K562 (cell line): ENCODE data around the gene KISS1. TPM values are rescaled to one million over a fixed set of nuclear protein-coding genes. Genes with fewer than 3 reads are reported as not detected.
A peak's percentile ranks its signal among the peaks of the same experiment; 100 is the strongest.

Experiments
- CBX5 ChIP-seq: IDR thresholded peaks from 2 replicates; pipeline ENCODE4 v1.6.1; 2014; ENCODE audit warnings: low read depth, borderline replicate concordance
- DIDO1 ChIP-seq: fragments of 450-650 bp; IDR thresholded peaks from 2 replicates; pipeline ENCODE4 v1.6.1; 2016; ENCODE audit warnings: low read depth, missing biosample characterization, missing genetic modification characterization
- ESRRA ChIP-seq: fragments of 450-650 bp; IDR thresholded peaks from 2 replicates; pipeline ENCODE4 v1.6.1; 2014; ENCODE audit warnings: low read depth, mild to moderate bottlenecking, moderate library complexity, borderline replicate concordance
- ETV5 ChIP-seq: sonication (generic); formaldehyde crosslinking; IDR thresholded peaks from 2 replicates; pipeline ENCODE4 v1.4.0; 2020; ENCODE audit warnings: low read depth, mild to moderate bottlenecking, missing genetic modification reagents
- FOXA3 ChIP-seq, 2 experiments: fragments of 450-650 bp in 1 of 2; sonication (generic) in 1 of 2; formaldehyde crosslinking; IDR thresholded peaks in 1 of 2; conservative IDR thresholded peaks in 1 of 2; 2 replicates each; pipeline versions ENCODE4 v1.4.0 to v1.8.0; 2020 to 2022; ENCODE audit warnings: mild to moderate bottlenecking in 2 of 2, missing genetic modification reagents in 1 of 2
- FOXK1 ChIP-seq: sonication (generic); formaldehyde crosslinking; IDR thresholded peaks from 2 replicates; pipeline ENCODE4 v1.8.0; 2022; ENCODE audit warnings: missing genetic modification reagents, mild to moderate bottlenecking, borderline replicate concordance
- HNRNPK ChIP-seq: fragments of 200-400 bp; formaldehyde crosslinking; IDR thresholded peaks from one replicate; pipeline ENCODE4 v1.6.1; 2018; ENCODE audit warnings: mild to moderate bottlenecking, low read depth, low read length; ENCODE audit not compliant: poor library complexity, severe bottlenecking
- MEF2A ChIP-seq: IDR thresholded peaks from 2 replicates; pipeline ENCODE4 v1.6.1; 2011; ENCODE audit warnings: low read depth, mild to moderate bottlenecking, low read length, moderate library complexity; ENCODE audit not compliant: control insufficient read depth
- NEUROD1 ChIP-seq: fragments of 150-350 bp; IDR thresholded peaks from 2 replicates; pipeline ENCODE4 v1.6.1; 2014; ENCODE audit warnings: borderline replicate concordance, low read length, low read depth; ENCODE audit not compliant: partially characterized antibody
- NFXL1 ChIP-seq: fragments of 450-650 bp; formaldehyde crosslinking; IDR thresholded peaks from 2 replicates; pipeline ENCODE4 v1.4.0; 2021; ENCODE audit warnings: mild to moderate bottlenecking
- RBBP5 ChIP-seq: fragments of 200-600 bp; sonication (generic); IDR thresholded peaks from 2 replicates; pipeline ENCODE4 v1.6.1; 2012; ENCODE audit warnings: borderline replicate concordance, mild to moderate bottlenecking, low read length, control low read depth, inconsistent platforms; ENCODE audit not compliant: insufficient read depth, poor library complexity, severe bottlenecking
- RBM17 ChIP-seq: fragments of 200-400 bp; formaldehyde crosslinking; IDR thresholded peaks from 2 replicates; pipeline ENCODE4 v1.6.1; 2017; ENCODE audit warnings: low read depth, mild to moderate bottlenecking, low read length, borderline replicate concordance
- RBM22 ChIP-seq: fragments of 200-400 bp; formaldehyde crosslinking; IDR thresholded peaks from 2 replicates; pipeline ENCODE4 v1.6.1; 2018; ENCODE audit warnings: low read length, low read depth; ENCODE audit not compliant: poor library complexity, severe bottlenecking
- SAFB ChIP-seq: fragments of 200-400 bp; formaldehyde crosslinking; IDR thresholded peaks from 2 replicates; pipeline ENCODE4 v1.6.1; 2017; ENCODE audit warnings: low read depth, low read length, borderline replicate concordance
- SMARCE1 ChIP-seq: fragments of 450-650 bp; IDR thresholded peaks from 2 replicates; pipeline ENCODE4 v1.7.1; 2016; ENCODE audit warnings: mild to moderate bottlenecking
- STAT5B ChIP-seq: fragments of 250-450 bp; sonication (Bioruptor Pico); IDR thresholded peaks from 2 replicates; pipeline ENCODE4 v1.8.0; 2021; ENCODE audit warnings: mild to moderate bottlenecking, inconsistent platforms
- TCF7 ChIP-seq: sonication (generic); IDR thresholded peaks from 2 replicates; pipeline ENCODE4 v1.6.1; 2016; ENCODE audit warnings: antibody characterized with exemption, borderline replicate concordance
- TCFL5 ChIP-seq: fragments of 250-450 bp; sonication (Bioruptor Pico); conservative IDR thresholded peaks from 2 replicates; pipeline ENCODE4 v1.6.1; 2021; ENCODE audit warnings: mild to moderate bottlenecking, moderate library complexity, matching md5 sums
- TOE1 ChIP-seq, 2 experiments: fragments of 450-650 bp in 1 of 2; sonication (generic) in 1 of 2; formaldehyde crosslinking in 1 of 2; IDR thresholded peaks; 2 replicates each; pipeline versions ENCODE4 v1.7.1 to v1.8.0; 2016 to 2022; ENCODE audit warnings: borderline replicate concordance in 2 of 2, mild to moderate bottlenecking in 2 of 2, antibody characterized with exemption in 1 of 2, inconsistent platforms in 1 of 2, low read depth in 1 of 2, missing genetic modification reagents in 1 of 2, moderate library complexity in 1 of 2
- ZNF224 ChIP-seq: sonication (generic); formaldehyde crosslinking; IDR thresholded peaks from 2 replicates; pipeline ENCODE4 v1.8.0; 2022; ENCODE audit warnings: mild to moderate bottlenecking, missing genetic modification reagents
- ZNF583 ChIP-seq: fragments of 250-450 bp; sonication (Bioruptor Pico); IDR thresholded peaks from 2 replicates; pipeline ENCODE4 v1.4.0; 2020
- ZNF778 ChIP-seq: fragments of 450-650 bp; formaldehyde crosslinking; IDR thresholded peaks from 2 replicates; pipeline ENCODE4 v1.4.0; 2020; ENCODE audit warnings: mild to moderate bottlenecking, moderate library complexity
- polyA plus RNA-seq, 8 experiments: library from polyadenylated mRNA; depleted of rRNA in 4 of 8; stranded (reverse) in 5 of 8; unstranded in 3 of 8; fragments of >200 nt; fragmentation: Nextera tagmentation in 2 of 8; fragmentation: Illumina TruSeq in 1 of 8; extraction: Ambion mirVana in 2 of 8; extraction: Trizol in 1 of 8; gene quantifications; 2 replicates each; pipeline versions ENCODE4 v1.2.1 to v1.2.3, GENCODE V29; 2011 to 2014; ENCODE audit warnings: inconsistent platforms in 1 of 8, missing spikeins in 1 of 8
- total RNA-seq, 7 experiments: library from RNA; depleted of rRNA in 6 of 7; stranded (reverse); fragments of >200 nt in 6 of 7; fragmentation: Illumina TruSeq in 2 of 7; extraction: Trizol in 2 of 7; gene quantifications; 2 replicates each; pipeline versions ENCODE4 v1.2.1 to v1.2.3, GENCODE V29; 2011 to 2021; ENCODE audit warnings: low replicate concordance in 1 of 7
- TF ChIP-seq, protein P1 (sequence below): fragments of 250-450 bp; sonication (Bioruptor Pico); IDR thresholded peaks from 2 replicates; pipeline ENCODE4 v1.8.0; 2022; ENCODE audit warnings: inconsistent platforms, mild to moderate bottlenecking, moderate library complexity, borderline replicate concordance
- TF ChIP-seq, protein P2 (sequence below): fragments of 450-650 bp; IDR thresholded peaks from 2 replicates; pipeline ENCODE4 v1.6.1; 2016; ENCODE audit warnings: antibody characterized with exemption
- TF ChIP-seq, protein P3 (sequence below): fragments of 250-450 bp; sonication (Bioruptor Pico); IDR thresholded peaks from 2 replicates; pipeline ENCODE4 v1.8.0; 2021; ENCODE audit warnings: mild to moderate bottlenecking, moderate library complexity

Gene KISS1
- total and polyA plus RNA-seq, 9 of the 15 experiments (the other 6 are each of a cell fraction or from before 2014, with no cell fraction given) = 0.31 TPM; not detected in 8

DNA sequence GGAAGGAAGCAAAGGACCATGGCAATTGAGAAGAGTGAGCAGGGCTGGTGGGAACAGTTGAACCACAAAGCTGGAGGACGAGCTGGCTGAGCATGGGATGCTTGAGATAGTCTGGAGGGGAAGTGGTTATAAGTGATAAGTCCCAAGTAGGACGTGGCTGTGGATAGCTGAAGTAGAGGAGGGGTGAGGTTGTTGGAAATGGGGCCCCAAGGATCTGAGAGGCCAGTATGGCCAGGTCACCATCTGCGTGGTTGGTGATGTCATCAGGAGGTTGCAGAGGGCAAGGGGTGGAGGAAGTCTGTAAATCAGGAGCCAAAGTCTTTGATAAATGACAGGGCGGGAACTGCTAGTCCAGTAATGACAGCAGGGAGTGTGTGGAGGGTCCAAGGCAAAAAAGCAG is 19.2 kb downstream of the KISS1 start (continued):
- no peak for TF ChIP-seq TOE1 (IDR thresholded peaks at IDR 0.05; ENCODE audit: borderline replicate concordance)
- no peak for TF ChIP-seq TOE1 (CRISPR knock-in tag; IDR thresholded peaks at IDR 0.05; ENCODE audit: borderline replicate concordance, low read depth)
- no peak for TF ChIP-seq CBX5
- TF ChIP-seq TCF7 = peak; percentile 98
- TF ChIP-seq FOXK1 (CRISPR knock-in tag) = 0 out of 2 replicates have a peak, but pooled peaks have one; percentile 64
- TF ChIP-seq, protein P1, sequence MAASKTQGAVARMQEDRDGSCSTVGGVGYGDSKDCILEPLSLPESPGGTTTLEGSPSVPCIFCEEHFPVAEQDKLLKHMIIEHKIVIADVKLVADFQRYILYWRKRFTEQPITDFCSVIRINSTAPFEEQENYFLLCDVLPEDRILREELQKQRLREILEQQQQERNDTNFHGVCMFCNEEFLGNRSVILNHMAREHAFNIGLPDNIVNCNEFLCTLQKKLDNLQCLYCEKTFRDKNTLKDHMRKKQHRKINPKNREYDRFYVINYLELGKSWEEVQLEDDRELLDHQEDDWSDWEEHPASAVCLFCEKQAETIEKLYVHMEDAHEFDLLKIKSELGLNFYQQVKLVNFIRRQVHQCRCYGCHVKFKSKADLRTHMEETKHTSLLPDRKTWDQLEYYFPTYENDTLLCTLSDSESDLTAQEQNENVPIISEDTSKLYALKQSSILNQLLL = no peak
- TF ChIP-seq FOXA3 (CRISPR knock-in tag; conservative IDR thresholded peaks at IDR 0.05 in 1 of 2, IDR thresholded peaks at IDR 0.05 in 1 of 2) = no peak
- TF ChIP-seq STAT5B (CRISPR knock-in tag) = no peak
- TF ChIP-seq ESRRA = peak; percentile 27; the same call in 1 of the 2 replicates
- TF ChIP-seq SAFB = no peak
- TF ChIP-seq NEUROD1 = no peak
- 0 out of 2 replicates have a peak, but pooled peaks have one; percentile 22 for TF ChIP-seq ZNF583 (CRISPR knock-in tag)
- TF ChIP-seq ZNF224 (CRISPR knock-in tag) = no peak
- TF ChIP-seq RBBP5 = no peak
- no peak for TF ChIP-seq ZNF778 (CRISPR knock-in tag)
- no peak for TF ChIP-seq RBM22
- no peak for TF ChIP-seq TCFL5
- TF ChIP-seq NFXL1 (CRISPR knock-in tag) = no peak
- TF ChIP-seq, protein P2, sequence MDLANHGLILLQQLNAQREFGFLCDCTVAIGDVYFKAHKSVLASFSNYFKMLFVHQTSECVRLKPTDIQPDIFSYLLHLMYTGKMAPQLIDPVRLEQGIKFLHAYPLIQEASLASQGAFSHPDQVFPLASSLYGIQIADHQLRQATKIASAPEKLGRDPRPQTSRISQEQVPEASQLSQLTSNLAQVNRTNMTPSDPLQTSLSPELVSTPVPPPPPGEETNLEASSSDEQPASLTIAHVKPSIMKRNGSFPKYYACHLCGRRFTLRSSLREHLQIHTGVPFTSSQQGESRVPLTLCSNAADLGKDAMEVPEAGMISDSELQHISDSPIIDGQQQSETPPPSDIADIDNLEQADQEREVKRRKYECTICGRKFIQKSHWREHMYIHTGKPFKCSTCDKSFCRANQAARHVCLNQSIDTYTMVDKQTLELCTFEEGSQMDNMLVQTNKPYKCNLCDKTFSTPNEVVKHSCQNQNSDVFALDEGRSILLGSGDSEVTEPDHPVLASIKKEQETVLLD = no peak
- peak; percentile 61; the same call in 1 of the 2 replicates for TF ChIP-seq SMARCE1
- TF ChIP-seq DIDO1 = no peak
- TF ChIP-seq ETV5 = peak; percentile 87
- TF ChIP-seq HNRNPK = no peak
- TF ChIP-seq, protein P3, sequence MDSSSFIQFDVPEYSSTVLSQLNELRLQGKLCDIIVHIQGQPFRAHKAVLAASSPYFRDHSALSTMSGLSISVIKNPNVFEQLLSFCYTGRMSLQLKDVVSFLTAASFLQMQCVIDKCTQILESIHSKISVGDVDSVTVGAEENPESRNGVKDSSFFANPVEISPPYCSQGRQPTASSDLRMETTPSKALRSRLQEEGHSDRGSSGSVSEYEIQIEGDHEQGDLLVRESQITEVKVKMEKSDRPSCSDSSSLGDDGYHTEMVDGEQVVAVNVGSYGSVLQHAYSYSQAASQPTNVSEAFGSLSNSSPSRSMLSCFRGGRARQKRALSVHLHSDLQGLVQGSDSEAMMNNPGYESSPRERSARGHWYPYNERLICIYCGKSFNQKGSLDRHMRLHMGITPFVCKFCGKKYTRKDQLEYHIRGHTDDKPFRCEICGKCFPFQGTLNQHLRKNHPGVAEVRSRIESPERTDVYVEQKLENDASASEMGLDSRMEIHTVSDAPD (CRISPR knock-in tag) = no peak
- TF ChIP-seq MEF2A = no peak
- TF ChIP-seq RBM17 = no peak
